Stimulated activated CD4-positive, alpha-beta T cell treated with anti-CD3 and anti-CD28 coated beads, Interleukin-12 subunit alpha, Interleukin-12 subunit beta, amount 100 ng/mL, for 4 hours (primary cell): ENCODE data around the gene NCOR2.

Source experiments
- DNase-seq: peaks from one replicate; pipeline ENCODE4 v3.0.0-alpha.2; 2020

The NCOR2 gene

GRCh38 chr12:124524231-124524925, 43.0 kb downstream of the NCOR2 start:
- no peak for DNase-seq

GRCh38 chr12:124523071-124523470, 44.3 kb downstream of the NCOR2 start:
- no peak for DNase-seq

GRCh38 chr12:124520907-124521306, 46.5 kb downstream of the NCOR2 start:
- DNase-seq: no peak

- DNase-seq: no peak
Observed at GRCh38 chr12:124520265-124520701, 47.1 kb downstream of the NCOR2 start.

GRCh38 chr12:124519746-124520145, 47.7 kb downstream of the NCOR2 start:
- DNase-seq: no peak

- DNase-seq: no peak
Observed at GRCh38 chr12:124518051-124518932, 49.1 kb downstream of the NCOR2 start.
